HepG2 (cell line): Measurements from ENCODE around the gene CEMP1. TPM values are rescaled to one million over a fixed set of nuclear protein-coding genes. Genes with fewer than 3 reads are reported as not detected.

ENCODE experiments used
- ARHGAP35 ChIP-seq: sonication (generic); formaldehyde crosslinking; IDR thresholded peaks from 2 replicates; pipeline ENCODE4 v1.9.0; 2022; ENCODE audit warnings: mild to moderate bottlenecking, inconsistent platforms, moderate library complexity, missing genetic modification reagents, borderline replicate concordance
- ATF5 ChIP-seq: sonication (generic); formaldehyde crosslinking; IDR thresholded peaks from 2 replicates; pipeline ENCODE4 v1.4.0; 2020; ENCODE audit warnings: mild to moderate bottlenecking, low read depth, missing genetic modification reagents
- BHLHE40 ChIP-seq: IDR thresholded peaks from 2 replicates; pipeline ENCODE4 v1.6.1; 2011; ENCODE audit warnings: low read length, improper control_type of control experiment
- CHD4 ChIP-seq: fragments of 200-600 bp; sonication (generic); IDR thresholded peaks from 2 replicates; pipeline ENCODE4 v1.7.0; 2017; ENCODE audit warnings: mild to moderate bottlenecking, low read length, borderline replicate concordance
- DPF2 ChIP-seq: sonication (generic); formaldehyde crosslinking; IDR thresholded peaks from 2 replicates; pipeline ENCODE4 v1.4.0; 2020; ENCODE audit warnings: mild to moderate bottlenecking, low read depth, missing genetic modification reagents, borderline replicate concordance
- GMEB1 ChIP-seq: sonication (generic); formaldehyde crosslinking; IDR thresholded peaks from 2 replicates; pipeline ENCODE4 v1.5.1; 2020; ENCODE audit warnings: missing genetic modification reagents, mild to moderate bottlenecking, borderline replicate concordance
- HDAC1 ChIP-seq: sonication (generic); formaldehyde crosslinking; IDR thresholded peaks from 2 replicates; pipeline ENCODE4 v1.5.1; 2020; ENCODE audit warnings: mild to moderate bottlenecking, missing genetic modification reagents
- IKZF1 ChIP-seq: fragments of 450-650 bp; IDR thresholded peaks from 2 replicates; pipeline ENCODE4 v1.7.1; 2016
- KLF11 ChIP-seq: IDR thresholded peaks from 2 replicates; pipeline ENCODE4 v1.6.1; 2016; ENCODE audit warnings: missing compliant biosample characterization
- MAX ChIP-seq: IDR thresholded peaks from 2 replicates; pipeline ENCODE4 v1.6.1; 2012; ENCODE audit warnings: inconsistent platforms
- NFE2L1 ChIP-seq: sonication (generic); formaldehyde crosslinking; IDR thresholded peaks from 2 replicates; pipeline ENCODE4 v1.4.0; 2020; ENCODE audit warnings: missing genetic modification reagents, mild to moderate bottlenecking, borderline replicate concordance
- NR2F1 ChIP-seq, 2 experiments: fragments of 450-650 bp in 1 of 2; formaldehyde crosslinking in 1 of 2; IDR thresholded peaks; 2 replicates each; pipeline versions ENCODE4 v1.5.0 to v1.6.1; 2016 to 2020; ENCODE audit warnings: mild to moderate bottlenecking in 1 of 2, missing compliant biosample characterization in 1 of 2, missing genetic modification reagents in 1 of 2, moderate library complexity in 1 of 2
- PHF20 ChIP-seq: sonication (generic); formaldehyde crosslinking; IDR thresholded peaks from 2 replicates; pipeline ENCODE4 v1.5.0; 2020; ENCODE audit warnings: mild to moderate bottlenecking, missing genetic modification reagents
- SP2 ChIP-seq: sonication (generic); formaldehyde crosslinking; IDR thresholded peaks from 2 replicates; pipeline ENCODE4 v1.5.1; 2020; ENCODE audit warnings: mild to moderate bottlenecking, missing genetic modification reagents
- TBP ChIP-seq: sonication (generic); formaldehyde crosslinking; IDR thresholded peaks from 2 replicates; pipeline ENCODE4 v1.5.0; 2020; ENCODE audit warnings: missing genetic modification reagents
- ZBTB8A ChIP-seq: sonication (generic); formaldehyde crosslinking; IDR thresholded peaks from 2 replicates; pipeline ENCODE4 v1.4.0; 2020; ENCODE audit warnings: mild to moderate bottlenecking, low read depth, missing genetic modification reagents, borderline replicate concordance
- ZFP1 ChIP-seq: IDR thresholded peaks from 2 replicates; pipeline ENCODE4 v1.6.1; 2016
- ZNF230 ChIP-seq: sonication (generic); formaldehyde crosslinking; IDR thresholded peaks from 2 replicates; pipeline ENCODE4 v1.4.0; 2020; ENCODE audit warnings: mild to moderate bottlenecking, missing genetic modification reagents
- ZNF280D ChIP-seq: sonication (generic); formaldehyde crosslinking; IDR thresholded peaks from 2 replicates; pipeline ENCODE4 v1.5.1; 2020; ENCODE audit warnings: mild to moderate bottlenecking, missing genetic modification reagents
- ZNF446 ChIP-seq: sonication (generic); formaldehyde crosslinking; IDR thresholded peaks from 2 replicates; pipeline ENCODE4 v1.5.0; 2020; ENCODE audit warnings: mild to moderate bottlenecking, missing genetic modification reagents
- ZNF572 ChIP-seq: sonication (generic); formaldehyde crosslinking; IDR thresholded peaks from 2 replicates; pipeline ENCODE4 v1.5.1; 2020; ENCODE audit warnings: mild to moderate bottlenecking, missing genetic modification reagents
- ZNF761 ChIP-seq: sonication (generic); formaldehyde crosslinking; conservative IDR thresholded peaks from 2 replicates; pipeline ENCODE4 v1.4.0; 2020; ENCODE audit warnings: mild to moderate bottlenecking, missing genetic modification reagents
- ZNF776 ChIP-seq: sonication (generic); formaldehyde crosslinking; IDR thresholded peaks from 2 replicates; pipeline ENCODE4 v1.4.0; 2020; ENCODE audit warnings: mild to moderate bottlenecking, missing genetic modification reagents
- ZNF781 ChIP-seq: sonication (generic); formaldehyde crosslinking; IDR thresholded peaks from 2 replicates; pipeline ENCODE4 v1.5.1; 2020; ENCODE audit warnings: borderline replicate concordance, mild to moderate bottlenecking, missing genetic modification reagents; ENCODE audit errors: not compliant biosample characterization
- ZNF790 ChIP-seq: sonication (generic); formaldehyde crosslinking; IDR thresholded peaks from 2 replicates; pipeline ENCODE4 v1.8.0; 2022; ENCODE audit warnings: missing genetic modification reagents, mild to moderate bottlenecking, borderline replicate concordance
- polyA plus RNA-seq, 8 experiments: library from polyadenylated mRNA; depleted of rRNA in 3 of 8; stranded (reverse) in 7 of 8; unstranded in 1 of 8; fragments of >200 nt; fragmentation: Illumina TruSeq in 4 of 8; extraction: Trizol in 4 of 8; gene quantifications; 2 replicates each; pipeline versions ENCODE4 v1.2.1 to v1.2.3, GENCODE V29; 2011 to 2016; ENCODE audit warnings: low read depth in 4 of 8, missing spikeins in 1 of 8, mixed read lengths in 1 of 8; ENCODE audit not compliant: insufficient read depth in 1 of 8
- total RNA-seq, 5 experiments: library from RNA; depleted of rRNA; stranded (reverse); fragments of >200 nt; fragmentation: Illumina TruSeq; extraction: Trizol; gene quantifications; 2 replicates each; pipeline ENCODE4 v1.2.3, GENCODE V29; 2016; ENCODE audit warnings: low read depth in 1 of 5

Gene CEMP1
- total and polyA plus RNA-seq, 2 of the 13 experiments (the other 11 are each of a cell fraction or from before 2014, with no cell fraction given) = not detected

- peak; percentile 55; the same call in 1 of the 2 replicates for TF ChIP-seq SP2 (CRISPR knock-in tag)
- no peak for TF ChIP-seq ZNF446
- TF ChIP-seq ZNF781 (CRISPR knock-in tag) = no peak
- no peak; the same call in 1 of the 2 replicates for TF ChIP-seq ZNF761 (CRISPR knock-in tag)
- TF ChIP-seq HDAC1 = peak; percentile 70; the same call in 1 of the 2 replicates
- 0 out of 2 replicates have a peak, but pooled peaks have one; percentile 75 for TF ChIP-seq KLF11 (CRISPR knock-in tag)
- 0 out of 2 replicates have a peak, but pooled peaks have one; percentile 23 for TF ChIP-seq ZNF230 (CRISPR knock-in tag)
- peak; percentile 87 for TF ChIP-seq MAX
- no peak for TF ChIP-seq ZNF280D (CRISPR knock-in tag)
- no peak for TF ChIP-seq DPF2 (CRISPR knock-in tag)
- no peak for TF ChIP-seq ZBTB8A
- TF ChIP-seq ARHGAP35 = no peak
- no peak for TF ChIP-seq NR2F1 (CRISPR knock-in tag; IDR thresholded peaks at IDR 0.05)
- TF ChIP-seq ZNF790 (CRISPR knock-in tag) = peak; percentile 75; the same call in 1 of the 2 replicates
- TF ChIP-seq TBP (CRISPR knock-in tag) = no peak
- TF ChIP-seq BHLHE40 = peak; percentile 91
- TF ChIP-seq NFE2L1 (CRISPR knock-in tag) = no peak
- TF ChIP-seq ATF5 (CRISPR knock-in tag) = no peak
- TF ChIP-seq CHD4 = no peak
- peak; percentile 84 for TF ChIP-seq GMEB1 (CRISPR knock-in tag)
- TF ChIP-seq ZNF572 (CRISPR knock-in tag) = peak; percentile 75; the same call in 1 of the 2 replicates
- TF ChIP-seq ZFP1 = peak; percentile 56; the same call in 1 of the 2 replicates
- peak; percentile 75 for TF ChIP-seq ZNF776
- no peak for TF ChIP-seq PHF20
- no peak for TF ChIP-seq IKZF1
These were observed 687 bp upstream of the CEMP1 start (continued) for GRCh38 chr16:2531696-2532493.
